OCI-LY1 (cell line): ENCODE measurements around the gene ZNF688.

Source experiments
- EZH2 ChIP-seq: fragments of 200-600 bp; sonication (generic), shearing (Covaris generic); IDR thresholded peaks from 2 replicates; pipeline ENCODE4 v1.8.0; 2017; ENCODE audit warnings: borderline replicate concordance, mixed run types, mild to moderate bottlenecking, antibody characterized with exemption, low read length, moderate library complexity, mixed read lengths
- TF ChIP-seq, protein P1 (sequence below): fragments of 200-600 bp; sonication (generic), shearing (Covaris generic); IDR thresholded peaks from 2 replicates; pipeline ENCODE4 v1.5.1; 2017; ENCODE audit warnings: mild to moderate bottlenecking, antibody characterized with exemption, low read length, moderate library complexity, mixed read lengths

DNA sequence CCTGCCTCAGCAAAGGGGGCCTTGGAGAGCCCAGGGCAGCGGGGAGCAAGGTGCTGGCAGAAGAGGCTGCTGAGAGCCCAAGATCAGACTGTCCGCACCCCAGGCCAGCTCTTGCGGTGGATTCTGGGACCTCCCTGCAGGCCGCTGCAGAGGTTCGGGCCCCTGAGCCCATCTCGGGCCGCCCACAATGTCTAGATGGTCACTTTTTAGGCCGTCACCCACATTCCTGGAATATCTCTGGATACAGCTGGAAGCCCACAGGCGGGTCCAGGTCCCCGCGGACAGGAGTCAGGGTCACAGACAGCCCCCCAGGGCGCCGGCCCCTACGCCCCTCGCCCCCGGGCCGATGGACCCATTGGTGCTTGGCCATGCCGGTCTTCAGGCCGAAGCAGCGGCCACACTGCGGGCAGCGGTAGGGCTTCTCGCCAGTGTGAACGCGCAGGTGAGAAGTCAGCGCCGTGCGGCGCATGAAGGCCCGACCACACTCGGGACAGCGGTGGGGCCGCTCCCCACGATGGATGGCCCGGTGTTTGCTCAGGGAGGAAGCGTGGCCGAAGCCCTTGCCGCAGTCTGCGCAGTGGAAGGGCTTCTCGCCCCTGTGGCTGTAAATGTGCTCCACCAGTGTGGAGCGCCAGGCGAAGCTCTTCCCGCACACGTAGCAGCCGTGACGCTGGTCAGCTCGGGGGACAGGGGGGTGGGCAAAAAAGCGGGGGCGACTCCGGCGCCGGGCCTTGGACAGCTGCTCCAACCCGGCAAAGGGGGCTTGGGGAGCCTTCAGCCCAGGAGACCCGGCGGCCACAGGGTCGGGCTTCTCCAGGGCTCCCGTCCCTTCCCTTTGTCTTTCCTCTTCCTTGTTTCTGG, 39.0 kb downstream of the ZNF688 start:
- no peak for TF ChIP-seq EZH2
- TF ChIP-seq, protein P1, sequence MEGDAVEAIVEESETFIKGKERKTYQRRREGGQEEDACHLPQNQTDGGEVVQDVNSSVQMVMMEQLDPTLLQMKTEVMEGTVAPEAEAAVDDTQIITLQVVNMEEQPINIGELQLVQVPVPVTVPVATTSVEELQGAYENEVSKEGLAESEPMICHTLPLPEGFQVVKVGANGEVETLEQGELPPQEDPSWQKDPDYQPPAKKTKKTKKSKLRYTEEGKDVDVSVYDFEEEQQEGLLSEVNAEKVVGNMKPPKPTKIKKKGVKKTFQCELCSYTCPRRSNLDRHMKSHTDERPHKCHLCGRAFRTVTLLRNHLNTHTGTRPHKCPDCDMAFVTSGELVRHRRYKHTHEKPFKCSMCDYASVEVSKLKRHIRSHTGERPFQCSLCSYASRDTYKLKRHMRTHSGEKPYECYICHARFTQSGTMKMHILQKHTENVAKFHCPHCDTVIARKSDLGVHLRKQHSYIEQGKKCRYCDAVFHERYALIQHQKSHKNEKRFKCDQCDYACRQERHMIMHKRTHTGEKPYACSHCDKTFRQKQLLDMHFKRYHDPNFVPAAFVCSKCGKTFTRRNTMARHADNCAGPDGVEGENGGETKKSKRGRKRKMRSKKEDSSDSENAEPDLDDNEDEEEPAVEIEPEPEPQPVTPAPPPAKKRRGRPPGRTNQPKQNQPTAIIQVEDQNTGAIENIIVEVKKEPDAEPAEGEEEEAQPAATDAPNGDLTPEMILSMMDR: no peak
